Liver (tissue), 9 donors: Measurements from ENCODE around the gene RNF183. TPM values are rescaled to one million over a fixed set of nuclear protein-coding genes. Genes with fewer than 3 reads are reported as not detected.

ENCODE experiments used
- DNase-seq: peaks from one replicate; pipeline ENCODE4 v3.0.0-alpha.2; 2017; ENCODE audit warnings: low spot score
- H3K27ac ChIP-seq, 2 donors: one replicate each; pipeline ENCODE4 v1.7.0; 2013; ENCODE audit warnings: inconsistent platforms in 2 of 2, low read length in 2 of 2, control low read depth in 1 of 2, low read depth in 1 of 2, mild to moderate bottlenecking in 1 of 2
- H3K27me3 ChIP-seq, 4 donors: one replicate each; pipeline versions ENCODE4 v1.6.1 to v1.7.0; 2013; ENCODE audit warnings: low read length in 3 of 4, inconsistent platforms in 1 of 4, mild to moderate bottlenecking in 1 of 4, moderate library complexity in 1 of 4; ENCODE audit not compliant: control insufficient read depth in 4 of 4, insufficient read depth in 4 of 4
- H3K36me3 ChIP-seq, 4 donors: one replicate each; pipeline versions ENCODE4 v1.6.1 to v1.7.0; 2013; ENCODE audit warnings: low read length in 3 of 4, mild to moderate bottlenecking in 3 of 4, low read depth in 1 of 4, moderate library complexity in 1 of 4; ENCODE audit not compliant: control insufficient read depth in 4 of 4, insufficient read depth in 3 of 4
- H3K4me1 ChIP-seq, 4 donors: one replicate each; pipeline versions ENCODE4 v1.6.1 to v1.7.0; 2013; ENCODE audit warnings: low read length in 3 of 4, mild to moderate bottlenecking in 3 of 4, moderate library complexity in 1 of 4; ENCODE audit not compliant: control insufficient read depth in 4 of 4, insufficient read depth in 4 of 4
- H3K4me3 ChIP-seq, 3 donors: one replicate each; pipeline versions ENCODE4 v1.6.1 to v1.7.0; 2013; ENCODE audit warnings: low read length in 3 of 3, control low read depth in 1 of 3, low read depth in 1 of 3, mild to moderate bottlenecking in 1 of 3
- H3K9ac ChIP-seq, 2 donors: one replicate each; pipeline ENCODE4 v1.7.0; 2013; ENCODE audit warnings: low read length in 2 of 2, mild to moderate bottlenecking in 2 of 2, moderate library complexity in 2 of 2, control low read depth in 1 of 2, low read depth in 1 of 2
- H3K9me3 ChIP-seq, 4 donors: one replicate each; pipeline versions ENCODE4 v1.6.1 to v1.7.0; 2013; ENCODE audit warnings: low read length in 3 of 4; ENCODE audit not compliant: control insufficient read depth in 4 of 4
- ATF3 ChIP-seq: IDR thresholded peaks from 2 replicates; pipeline ENCODE4 v1.6.1; 2016; ENCODE audit warnings: antibody characterized with exemption
- EGR1 ChIP-seq, 2 donors: IDR thresholded peaks; 2 replicates each; pipeline ENCODE4 v1.6.1; 2016 to 2018; ENCODE audit warnings: antibody characterized with exemption in 2 of 2, low read depth in 2 of 2
- FOXA1 ChIP-seq: IDR thresholded peaks from 2 replicates; pipeline ENCODE4 v1.6.1; 2016; ENCODE audit warnings: antibody characterized with exemption
- FOXA2 ChIP-seq: IDR thresholded peaks from 2 replicates; pipeline ENCODE4 v1.6.1; 2016; ENCODE audit warnings: antibody characterized with exemption
- HNF4A ChIP-seq, 2 donors: conservative IDR thresholded peaks; 2 replicates each; pipeline ENCODE4 v1.6.1; 2016; ENCODE audit warnings: antibody characterized with exemption in 2 of 2, mild to moderate bottlenecking in 2 of 2
- HNF4G ChIP-seq: IDR thresholded peaks from 2 replicates; pipeline ENCODE4 v1.6.1; 2016; ENCODE audit warnings: antibody characterized with exemption
- JUND ChIP-seq, 2 donors: IDR thresholded peaks; 2 replicates each; pipeline ENCODE4 v1.6.1; 2016; ENCODE audit warnings: antibody characterized with exemption in 2 of 2
- MAX ChIP-seq: IDR thresholded peaks from 2 replicates; pipeline ENCODE4 v1.6.1; 2016; ENCODE audit warnings: antibody characterized with exemption
- NR2F2 ChIP-seq: IDR thresholded peaks from 2 replicates; pipeline ENCODE4 v1.6.1; 2016; ENCODE audit warnings: antibody characterized with exemption
- RAD21 ChIP-seq, 2 donors: IDR thresholded peaks; 2 replicates each; pipeline ENCODE4 v1.6.1; 2016; ENCODE audit warnings: antibody characterized with exemption in 2 of 2, mild to moderate bottlenecking in 2 of 2
- RXRA ChIP-seq, 2 donors: IDR thresholded peaks; 2 replicates each; pipeline ENCODE4 v1.6.1; 2017 to 2018; ENCODE audit warnings: antibody characterized with exemption in 2 of 2, mild to moderate bottlenecking in 1 of 2
- SP1 ChIP-seq: IDR thresholded peaks from 2 replicates; pipeline ENCODE4 v1.6.1; 2018; ENCODE audit warnings: antibody characterized with exemption, mild to moderate bottlenecking
- TAF1 ChIP-seq: conservative IDR thresholded peaks from 2 replicates; pipeline ENCODE4 v1.6.1; 2016; ENCODE audit warnings: antibody characterized with exemption, mild to moderate bottlenecking
- YY1 ChIP-seq: IDR thresholded peaks from 2 replicates; pipeline ENCODE4 v1.6.1; 2016; ENCODE audit warnings: antibody characterized with exemption, mild to moderate bottlenecking
- WGBS: extraction: QIAGEN DNeasy Blood & Tissue Kit; methylation state at CpG from one replicate; pipeline ENCODE4 v1.1.7; 2013; 5-methylcytosine and 5-hydroxymethylcytosine counted together
- polyA plus RNA-seq, 2 donors: library from polyadenylated mRNA; stranded (reverse) in 1 of 2; unstranded in 1 of 2; fragments of 200-250 nt in 1 of 2; fragments of >200 nt in 1 of 2; fragmentation: Nextera tagmentation in 1 of 2; extraction: Ambion mirVana in 1 of 2; gene quantifications; one replicate each; pipeline versions ENCODE4 v1.2.1 to v1.2.3, GENCODE V29; 2013 to 2015
- total RNA-seq, 2 donors: library from RNA; depleted of rRNA; stranded (reverse); fragments of >200 nt; gene quantifications; one replicate each; pipeline ENCODE4 v1.2.3, GENCODE V29; 2014
- TF ChIP-seq, protein P1 (sequence below): IDR thresholded peaks from 2 replicates; pipeline ENCODE4 v1.6.1; 2016; ENCODE audit warnings: antibody characterized with exemption, mild to moderate bottlenecking
- TF ChIP-seq, protein P2 (sequence below): IDR thresholded peaks from 2 replicates; pipeline ENCODE4 v1.6.1; 2016; ENCODE audit warnings: antibody characterized with exemption
- TF ChIP-seq, protein P3 (sequence below): fragments of 150-350 bp; IDR thresholded peaks from 2 replicates; pipeline ENCODE4 v1.5.1; 2017; ENCODE audit warnings: improper control_type of control experiment, low read depth, low read length; ENCODE audit not compliant: missing input control
- donor health status: healthy.
- donor health status: healthy.
- donor health status: healthy.
- donor health status: healthy.
- donor health status: healthy.

Gene RNF183
- total and polyA plus RNA-seq, 4 donors, result 0.07 TPM; not detected in 3

GRCh38 chr9:113315231-113315630 lies 12.1 kb upstream of the RNF183 start:
- DNase-seq, result no peak
- Histone ChIP-seq H3K27ac (no peak overlapping the region), H3K9ac (no peak overlapping the region), H3K4me3 (no peak overlapping the region), H3K36me3 (peaks cover 0 to 7% (median 2%) of the 10 kb centered on the region in 4 donors), H3K9me3 (no peaks in the 10 kb centered on the region), H3K27me3 (no peaks in the 10 kb centered on the region), H3K4me1 (no peaks in the 10 kb centered on the region)
- no peak for TF ChIP-seq RAD21 (IDR thresholded peaks at IDR 0.05)
- TF ChIP-seq, protein P1, sequence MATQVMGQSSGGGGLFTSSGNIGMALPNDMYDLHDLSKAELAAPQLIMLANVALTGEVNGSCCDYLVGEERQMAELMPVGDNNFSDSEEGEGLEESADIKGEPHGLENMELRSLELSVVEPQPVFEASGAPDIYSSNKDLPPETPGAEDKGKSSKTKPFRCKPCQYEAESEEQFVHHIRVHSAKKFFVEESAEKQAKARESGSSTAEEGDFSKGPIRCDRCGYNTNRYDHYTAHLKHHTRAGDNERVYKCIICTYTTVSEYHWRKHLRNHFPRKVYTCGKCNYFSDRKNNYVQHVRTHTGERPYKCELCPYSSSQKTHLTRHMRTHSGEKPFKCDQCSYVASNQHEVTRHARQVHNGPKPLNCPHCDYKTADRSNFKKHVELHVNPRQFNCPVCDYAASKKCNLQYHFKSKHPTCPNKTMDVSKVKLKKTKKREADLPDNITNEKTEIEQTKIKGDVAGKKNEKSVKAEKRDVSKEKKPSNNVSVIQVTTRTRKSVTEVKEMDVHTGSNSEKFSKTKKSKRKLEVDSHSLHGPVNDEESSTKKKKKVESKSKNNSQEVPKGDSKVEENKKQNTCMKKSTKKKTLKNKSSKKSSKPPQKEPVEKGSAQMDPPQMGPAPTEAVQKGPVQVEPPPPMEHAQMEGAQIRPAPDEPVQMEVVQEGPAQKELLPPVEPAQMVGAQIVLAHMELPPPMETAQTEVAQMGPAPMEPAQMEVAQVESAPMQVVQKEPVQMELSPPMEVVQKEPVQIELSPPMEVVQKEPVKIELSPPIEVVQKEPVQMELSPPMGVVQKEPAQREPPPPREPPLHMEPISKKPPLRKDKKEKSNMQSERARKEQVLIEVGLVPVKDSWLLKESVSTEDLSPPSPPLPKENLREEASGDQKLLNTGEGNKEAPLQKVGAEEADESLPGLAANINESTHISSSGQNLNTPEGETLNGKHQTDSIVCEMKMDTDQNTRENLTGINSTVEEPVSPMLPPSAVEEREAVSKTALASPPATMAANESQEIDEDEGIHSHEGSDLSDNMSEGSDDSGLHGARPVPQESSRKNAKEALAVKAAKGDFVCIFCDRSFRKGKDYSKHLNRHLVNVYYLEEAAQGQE, result no peak
- TF ChIP-seq NR2F2, result no peak
- TF ChIP-seq, protein P2, sequence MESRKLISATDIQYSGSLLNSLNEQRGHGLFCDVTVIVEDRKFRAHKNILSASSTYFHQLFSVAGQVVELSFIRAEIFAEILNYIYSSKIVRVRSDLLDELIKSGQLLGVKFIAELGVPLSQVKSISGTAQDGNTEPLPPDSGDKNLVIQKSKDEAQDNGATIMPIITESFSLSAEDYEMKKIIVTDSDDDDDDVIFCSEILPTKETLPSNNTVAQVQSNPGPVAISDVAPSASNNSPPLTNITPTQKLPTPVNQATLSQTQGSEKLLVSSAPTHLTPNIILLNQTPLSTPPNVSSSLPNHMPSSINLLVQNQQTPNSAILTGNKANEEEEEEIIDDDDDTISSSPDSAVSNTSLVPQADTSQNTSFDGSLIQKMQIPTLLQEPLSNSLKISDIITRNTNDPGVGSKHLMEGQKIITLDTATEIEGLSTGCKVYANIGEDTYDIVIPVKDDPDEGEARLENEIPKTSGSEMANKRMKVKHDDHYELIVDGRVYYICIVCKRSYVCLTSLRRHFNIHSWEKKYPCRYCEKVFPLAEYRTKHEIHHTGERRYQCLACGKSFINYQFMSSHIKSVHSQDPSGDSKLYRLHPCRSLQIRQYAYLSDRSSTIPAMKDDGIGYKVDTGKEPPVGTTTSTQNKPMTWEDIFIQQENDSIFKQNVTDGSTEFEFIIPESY, result no peak
- no peak for TF ChIP-seq YY1
- TF ChIP-seq EGR1 (IDR thresholded peaks at IDR 0.05; ENCODE audit: low read depth in 2 of 2), result no peak
- TF ChIP-seq, protein P3, sequence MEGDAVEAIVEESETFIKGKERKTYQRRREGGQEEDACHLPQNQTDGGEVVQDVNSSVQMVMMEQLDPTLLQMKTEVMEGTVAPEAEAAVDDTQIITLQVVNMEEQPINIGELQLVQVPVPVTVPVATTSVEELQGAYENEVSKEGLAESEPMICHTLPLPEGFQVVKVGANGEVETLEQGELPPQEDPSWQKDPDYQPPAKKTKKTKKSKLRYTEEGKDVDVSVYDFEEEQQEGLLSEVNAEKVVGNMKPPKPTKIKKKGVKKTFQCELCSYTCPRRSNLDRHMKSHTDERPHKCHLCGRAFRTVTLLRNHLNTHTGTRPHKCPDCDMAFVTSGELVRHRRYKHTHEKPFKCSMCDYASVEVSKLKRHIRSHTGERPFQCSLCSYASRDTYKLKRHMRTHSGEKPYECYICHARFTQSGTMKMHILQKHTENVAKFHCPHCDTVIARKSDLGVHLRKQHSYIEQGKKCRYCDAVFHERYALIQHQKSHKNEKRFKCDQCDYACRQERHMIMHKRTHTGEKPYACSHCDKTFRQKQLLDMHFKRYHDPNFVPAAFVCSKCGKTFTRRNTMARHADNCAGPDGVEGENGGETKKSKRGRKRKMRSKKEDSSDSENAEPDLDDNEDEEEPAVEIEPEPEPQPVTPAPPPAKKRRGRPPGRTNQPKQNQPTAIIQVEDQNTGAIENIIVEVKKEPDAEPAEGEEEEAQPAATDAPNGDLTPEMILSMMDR, result no peak
- TF ChIP-seq ATF3, result no peak
- no peak for TF ChIP-seq HNF4A (conservative IDR thresholded peaks at IDR 0.05)
- TF ChIP-seq TAF1, result no peak
- TF ChIP-seq SP1, result no peak
- no peak for TF ChIP-seq HNF4G
- TF ChIP-seq JUND (IDR thresholded peaks at IDR 0.05), result no peak

DNA sequence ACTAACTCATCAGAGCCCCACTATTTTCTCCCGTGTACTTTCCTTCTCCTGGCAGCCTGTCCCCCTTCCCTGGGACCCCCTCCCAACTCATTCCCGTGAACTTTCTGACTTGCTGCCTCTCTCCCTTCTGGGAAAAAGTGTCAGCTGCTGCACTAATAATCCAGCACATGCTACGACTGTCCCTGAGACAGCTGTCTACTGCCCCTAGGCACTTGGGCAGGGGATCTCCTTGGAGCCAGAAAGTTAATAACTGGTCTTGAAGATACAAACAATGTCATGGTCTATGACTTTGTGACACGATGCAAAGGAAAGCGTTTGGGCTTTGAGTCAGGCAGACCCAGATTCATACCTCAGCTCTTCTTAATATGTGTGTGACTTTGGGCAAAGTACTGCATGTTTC lies 10.1 kb upstream of the RNF183 start:
- H3K4me3 ChIP-seq, result no peak overlapping the region
- H3K9ac ChIP-seq, result no peak overlapping the region
- peaks cover 0 to 3% (median 0%) of the 10 kb centered on the region in 4 donors for H3K36me3 ChIP-seq
- no peaks in the 10 kb centered on the region for H3K27me3 ChIP-seq
- TF ChIP-seq, protein P1, result no peak
- TF ChIP-seq HNF4A (conservative IDR thresholded peaks at IDR 0.05), result no peak
- no peak for TF ChIP-seq RXRA (IDR thresholded peaks at IDR 0.05)
- no peak for TF ChIP-seq SP1
- TF ChIP-seq TAF1, result no peak
- TF ChIP-seq EGR1 (IDR thresholded peaks at IDR 0.05; ENCODE audit: low read depth in 2 of 2), result no peak
- TF ChIP-seq ATF3, result no peak
- TF ChIP-seq RAD21 (IDR thresholded peaks at IDR 0.05), result no peak
- TF ChIP-seq MAX, result no peak
- TF ChIP-seq HNF4G, result no peak
- no peak for TF ChIP-seq FOXA1
- TF ChIP-seq, protein P3, result no peak
- TF ChIP-seq YY1, result no peak
- TF ChIP-seq FOXA2, result no peak
- no peak for TF ChIP-seq NR2F2
- no peak for DNase-seq
- H3K9me3 ChIP-seq, result no peaks in the 10 kb centered on the region
- no peaks in the 10 kb centered on the region for H3K4me1 ChIP-seq
- H3K27ac ChIP-seq, result no peak overlapping the region
- WGBS, result 88% methylated on average over 5 of the region's 5 CpGs
